Lung microvascular endothelial cell (primary cell): Measurements from ENCODE around the gene PPP1R9B. TPM values are rescaled to one million over a fixed set of nuclear protein-coding genes. Genes with fewer than 3 reads are reported as not detected.

Experiments used
- DNase-seq, 2 donors: peaks; one replicate each; pipeline versions ENCODE4 v3.0.0 to v3.0.0-alpha.2; 2010; ENCODE audit warnings: low read depth in 2 of 2
- total RNA-seq: library from RNA; depleted of rRNA; stranded (reverse); fragments of >200 nt; gene quantifications from 2 replicates; pipeline ENCODE4 v1.2.1, GENCODE V29; 2014

The PPP1R9B gene
- total RNA-seq, 1 donor from 2014 or later: 25.8 TPM

GRCh38 chr17:50128441-50129352 lies 21.8 kb downstream of the PPP1R9B start:
- DNase-seq: peak in 1 of 2 donors; percentile 31

- peak in 1 of 2 donors; percentile 69 for DNase-seq
Measured at GRCh38 chr17:50127697-50128361, 22.6 kb downstream of the PPP1R9B start.

GRCh38 chr17:50125420-50125997 lies 25.0 kb downstream of the PPP1R9B start:
- no peak for DNase-seq

- DNase-seq: peak; percentile 32 to 53
Measured at GRCh38 chr17:50123649-50124349, 26.7 kb downstream of the PPP1R9B start.

- DNase-seq: no peak
Measured at GRCh38 chr17:50122945-50123344, 27.5 kb downstream of the PPP1R9B start.

- DNase-seq: no peak
Measured at GRCh38 chr17:50120475-50121253, 29.8 kb downstream of the PPP1R9B start.

- DNase-seq: no peak
Measured at GRCh38 chr17:50118828-50119218, 31.7 kb downstream of the PPP1R9B start.

- DNase-seq: no peak
Measured at GRCh38 chr17:50118076-50118827, 32.2 kb downstream of the PPP1R9B start.

GRCh38 chr17:50117202-50118051 lies 33.0 kb downstream of the PPP1R9B start:
- DNase-seq: peak; percentile 64 to 82

- no peak for DNase-seq
Measured at GRCh38 chr17:50115756-50116155, 34.7 kb downstream of the PPP1R9B start.

GRCh38 chr17:50114849-50115357 lies 35.6 kb downstream of the PPP1R9B start:
- DNase-seq: peak; percentile 77 to 79

GRCh38 chr17:50114401-50114800 lies 36.1 kb downstream of the PPP1R9B start:
- no peak for DNase-seq

- DNase-seq: no peak
Measured at GRCh38 chr17:50113624-50114320, 36.7 kb downstream of the PPP1R9B start.

GRCh38 chr17:50112694-50113093 lies 37.8 kb downstream of the PPP1R9B start:
- no peak for DNase-seq

- peak in 1 of 2 donors; percentile 49 for DNase-seq
Measured at GRCh38 chr17:50111673-50112655, 38.5 kb downstream of the PPP1R9B start.

GRCh38 chr17:50110591-50111349 lies 39.7 kb downstream of the PPP1R9B start:
- DNase-seq: peak; percentile 25 to 73
